NCI-H2227 (cell line): ENCODE measurements around the gene COL5A3.
"Not testable (repeated sequence)": the region's sequence is repeated elsewhere in the genome, so short reads cannot be mapped to it uniquely, and the experiment has no call there.

Experiments used
- DNase-seq: peaks from one replicate; lab custom pipeline; 2025; ENCODE audit not compliant: unreplicated experiment; lab: John Stamatoyannopoulos, UW

The COL5A3 gene

GRCh38 chr19:10010247-10010691 lies at the start of gene COL5A3:
TSS of gene COL5A3 (minus strand) at chr19:10010504. CDS start at chr19:10010385, 119 bp downstream.
- no peak for DNase-seq

- DNase-seq, result no peak
Measured at GRCh38 chr19:10052602-10053360, 42.5 kb upstream of the COL5A3 start.

- no peak for DNase-seq
Measured at GRCh38 chr19:10049626-10050025, 39.3 kb upstream of the COL5A3 start.

- DNase-seq, result no peak
Measured at GRCh38 chr19:10045371-10045770, 35.1 kb upstream of the COL5A3 start.

GRCh38 chr19:10044390-10044789 lies 34.1 kb upstream of the COL5A3 start:
- no peak for DNase-seq

DNA sequence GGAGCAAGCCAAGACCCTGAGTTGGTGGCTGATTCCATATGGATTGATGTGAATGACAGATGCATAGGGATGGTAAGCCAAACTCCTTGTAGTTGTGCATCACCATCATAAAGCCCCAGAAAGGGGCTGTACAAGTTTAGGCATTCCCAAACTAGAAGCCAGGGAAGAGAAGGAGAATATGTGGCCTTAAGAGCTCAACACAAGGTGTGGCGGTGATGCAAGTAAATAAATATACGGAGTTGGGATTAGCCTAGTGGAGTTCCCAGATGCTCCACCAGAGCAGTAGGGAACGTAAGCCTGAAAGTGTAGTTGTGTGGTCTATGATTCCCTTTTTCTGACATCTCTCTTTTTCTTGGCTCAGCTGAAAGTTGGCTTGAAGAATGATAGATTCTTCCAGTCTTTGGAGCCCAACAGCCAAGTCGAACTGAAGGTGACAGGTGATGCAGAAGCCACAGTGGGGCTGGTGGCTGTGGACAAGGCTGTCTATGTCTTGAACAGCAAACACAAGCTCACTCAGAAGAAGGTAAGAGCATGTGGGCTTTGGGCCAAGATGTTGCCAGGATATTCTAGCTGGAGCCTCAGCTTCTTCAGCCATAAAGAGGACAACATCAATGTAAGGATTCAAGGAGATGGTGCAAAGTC lies 33.1 kb upstream of the COL5A3 start:
- DNase-seq, result peak; percentile 63

- no peak for DNase-seq
Measured at GRCh38 chr19:10037809-10038208, 27.5 kb upstream of the COL5A3 start.

- DNase-seq, result no peak
Measured at GRCh38 chr19:10037367-10037766, 27.1 kb upstream of the COL5A3 start.

GRCh38 chr19:10036601-10037071 lies 26.3 kb upstream of the COL5A3 start:
- no peak for DNase-seq

DNA sequence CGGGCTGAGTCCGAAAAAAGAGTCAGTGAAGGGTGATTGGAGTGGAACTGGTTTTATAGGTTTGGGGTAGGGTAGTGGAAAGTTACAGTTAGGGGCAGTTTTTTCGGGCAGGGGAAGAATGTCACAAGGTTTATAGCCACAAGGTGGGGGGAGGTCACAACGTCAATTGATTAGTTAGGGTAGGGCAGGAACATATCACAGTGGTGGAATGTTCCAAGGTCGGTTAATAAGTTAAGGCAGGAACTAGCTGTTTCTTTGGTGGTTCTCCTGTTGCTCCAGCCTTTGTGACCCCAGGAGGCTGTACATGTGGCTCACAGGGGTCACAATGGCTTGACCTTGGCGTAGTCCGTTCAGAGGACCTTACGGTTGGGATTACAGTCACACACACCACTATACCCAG lies 23.3 kb upstream of the COL5A3 start:
- no peak for DNase-seq

- DNase-seq, result peak; percentile 91
Measured at GRCh38 chr19:10027158-10027997, 17.1 kb upstream of the COL5A3 start.

DNA sequence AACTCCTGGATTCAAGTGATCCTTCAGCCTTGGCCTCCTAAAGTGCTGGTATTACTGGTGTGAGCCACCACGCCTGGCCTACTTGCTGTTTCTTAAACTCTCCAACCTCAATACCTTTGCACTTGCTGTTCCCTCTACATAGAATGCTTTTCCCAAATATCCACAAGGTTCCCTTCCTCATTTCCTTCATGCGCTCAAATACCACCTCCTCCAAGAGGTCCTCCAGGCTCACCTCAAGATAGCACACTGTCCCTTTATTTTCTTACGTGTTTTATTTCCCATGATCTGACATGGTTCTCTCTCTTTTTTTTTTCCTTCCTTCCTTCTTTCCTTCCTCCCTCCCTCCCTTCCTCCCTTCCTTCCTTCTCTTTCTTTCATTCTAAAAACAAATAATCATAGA lies 16.4 kb upstream of the COL5A3 start:
- DNase-seq, result no peak

DNA sequence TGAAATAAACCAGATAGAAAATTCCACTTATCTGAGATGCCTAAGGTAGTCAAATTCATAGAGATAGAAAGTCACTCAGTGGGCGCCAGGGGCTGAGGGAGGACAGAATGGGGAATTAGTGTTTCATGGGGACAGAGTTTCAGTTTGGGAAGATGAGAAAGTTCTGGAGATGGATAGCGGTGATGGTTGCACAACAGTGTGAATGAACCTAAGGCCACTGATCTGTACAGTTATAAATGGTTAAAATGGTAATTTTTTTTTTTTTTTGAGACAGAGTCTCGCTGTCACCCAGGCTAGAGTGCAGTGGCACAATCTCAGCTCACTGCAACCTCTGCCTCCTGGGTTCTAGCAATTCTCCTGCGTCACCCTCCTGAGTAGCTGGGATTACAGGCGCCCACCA lies 12.8 kb upstream of the COL5A3 start:
- DNase-seq, result not testable (repeated sequence)

GRCh38 chr19:10021863-10022262 lies 11.6 kb upstream of the COL5A3 start:
- no peak for DNase-seq

GRCh38 chr19:10021446-10021845 lies 11.1 kb upstream of the COL5A3 start:
- no peak for DNase-seq

DNA sequence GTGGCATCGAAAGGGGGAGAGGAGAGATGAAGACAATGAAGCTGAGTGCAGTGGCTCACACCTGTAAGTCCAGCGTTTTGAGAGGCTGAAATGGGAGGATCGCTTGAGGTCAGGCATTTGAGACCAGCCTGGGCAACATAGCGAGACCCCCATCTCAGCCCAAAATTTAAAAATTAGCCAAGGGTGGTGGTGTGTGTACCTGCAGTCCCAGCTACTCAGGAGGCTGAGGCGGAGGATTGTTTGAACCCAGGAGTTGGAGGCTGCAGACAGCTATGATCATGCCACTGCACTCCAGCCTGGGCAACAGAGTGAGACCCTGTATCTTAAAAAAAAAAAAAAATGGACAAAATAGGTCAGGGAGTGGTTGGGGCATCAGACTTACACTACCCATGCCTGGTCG lies 10.5 kb upstream of the COL5A3 start:
- DNase-seq, result no peak

GRCh38 chr19:10019246-10019645 lies 8.9 kb upstream of the COL5A3 start:
- DNase-seq, result no peak

- DNase-seq, result no peak
Measured at GRCh38 chr19:10018786-10019185, 8.5 kb upstream of the COL5A3 start.

- DNase-seq, result no peak
Measured at GRCh38 chr19:10018263-10018662, 8.0 kb upstream of the COL5A3 start.

DNA sequence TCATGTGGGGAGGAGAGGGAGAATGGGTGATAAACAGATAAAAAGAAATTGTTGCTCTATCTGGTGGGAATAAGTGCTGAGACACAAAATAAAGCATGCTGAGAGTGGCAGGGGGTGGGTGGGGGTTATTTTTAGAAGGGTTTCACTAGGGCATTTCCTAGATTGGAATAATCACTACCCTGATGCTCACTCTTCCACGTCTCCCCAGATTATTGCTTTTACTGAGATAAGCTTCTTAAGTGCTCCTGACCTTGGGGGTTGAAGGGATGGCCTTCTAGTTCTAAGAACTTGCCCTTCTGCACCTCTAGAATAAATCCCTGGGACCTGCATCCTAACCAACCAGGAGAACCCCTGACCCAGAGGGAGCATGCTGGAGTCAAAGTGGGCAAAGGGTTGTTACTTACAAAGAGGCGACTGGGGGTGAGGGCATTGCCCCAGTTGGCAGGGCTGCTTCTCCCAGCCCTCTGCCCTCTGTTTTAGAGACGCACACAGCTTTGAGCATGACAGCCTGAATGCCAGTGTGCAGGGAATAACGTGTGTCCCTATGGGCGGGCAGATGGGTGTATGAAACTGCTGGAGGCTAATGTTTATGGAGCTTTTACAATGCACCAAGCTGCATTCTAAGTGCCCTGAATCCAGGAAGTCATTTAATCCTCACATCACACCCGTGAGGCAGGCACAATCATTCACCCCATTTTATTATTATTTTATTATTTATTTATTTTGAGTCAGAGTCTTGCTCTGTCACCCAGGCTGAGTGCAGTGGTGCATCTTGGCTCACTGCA lies 3.7 kb upstream of the COL5A3 start:
- DNase-seq, result peak; percentile 7

DNA sequence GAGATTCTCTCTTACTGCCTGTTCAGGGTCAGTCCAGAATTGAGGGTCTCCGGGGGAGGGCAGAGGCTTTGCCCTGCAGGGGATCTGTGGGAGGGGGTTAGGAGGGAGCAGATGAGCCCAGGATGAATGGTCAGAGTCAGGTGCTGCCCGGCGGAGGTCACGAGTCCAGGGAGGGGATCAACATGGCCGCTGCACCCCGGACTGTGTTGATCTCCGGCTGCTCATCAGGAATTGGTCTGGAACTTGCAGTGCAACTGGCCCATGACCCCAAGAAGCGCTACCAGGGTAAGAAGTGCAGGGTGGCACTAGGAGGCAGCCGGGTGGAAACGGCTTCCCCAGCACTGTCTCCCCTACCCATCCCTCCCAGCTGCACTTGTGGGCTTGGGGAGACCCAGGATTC lies 3.0 kb upstream of the COL5A3 start, which contains the start of gene RDH8:
Gene RDH8, plus strand, starts transcription at position 168 of the 400 bp plus-strand sequence. Its CDS starts 15 bp downstream, at position 183.
- no peak for DNase-seq
